IMR-90 (cell line): ENCODE data around the gene CDK8. TPM values are rescaled to one million over a fixed set of nuclear protein-coding genes. Genes with fewer than 3 reads are reported as not detected.

Source experiments
- ATAC-seq: fragments of 200-7000 bp; cut with Tn5 transposase; 2 replicates; pipeline ENCODE4 v1.9.1; 2020; ENCODE audit warnings: low read depth, mild to moderate bottlenecking, moderate library complexity
- BruUV-seq: library from RNA; stranded (reverse); fragments of 400-500 nt; replicated peaks from 2 replicates; lab custom pipeline; 2021; lab: Mats Ljungman, UMichigan
- CTCF ChIA-PET: fragments of 300-600 bp; formaldehyde crosslinking; extraction: SDS; loops from one replicate; lab custom pipeline; 2021; ENCODE audit warnings: antibody characterized with exemption; lab: Yijun Ruan, JAX
- POLR2A ChIA-PET: fragments of 300-600 bp; sonication (Branson Sonifier 250); formaldehyde crosslinking; loops from one replicate; lab custom pipeline; 2022; ENCODE audit warnings: antibody characterized with exemption; ENCODE audit not compliant: unreplicated experiment; lab: Charles Lee
- DNase-seq: peaks from one replicate; pipeline ENCODE4 v3.0.0; 2013
- H2AFZ ChIP-seq: replicated peaks from 2 replicates; pipeline ENCODE3; 2013; ENCODE audit warnings: low read length, mild to moderate bottlenecking; ENCODE audit not compliant: poor library complexity
- H2AK5ac ChIP-seq: 2 replicates; pipeline ENCODE4 v1.6.1; 2013; ENCODE audit warnings: low read depth, low read length, inconsistent platforms
- H2AK9ac ChIP-seq: replicated peaks from 2 replicates; pipeline ENCODE3; 2013; ENCODE audit warnings: mild to moderate bottlenecking, low read depth, low read length, moderate library complexity; ENCODE audit not compliant: poor library complexity
- H2BK120ac ChIP-seq: 2 replicates; pipeline ENCODE4 v1.6.1; 2013; ENCODE audit warnings: low read depth, low read length, inconsistent platforms
- H2BK15ac ChIP-seq: 3 replicates; pipeline ENCODE4 v1.6.1; 2013; ENCODE audit warnings: low read depth, low read length, inconsistent platforms
- H2BK20ac ChIP-seq: 2 replicates; pipeline ENCODE4 v1.6.1; 2013; ENCODE audit warnings: low read depth, mild to moderate bottlenecking, inconsistent platforms, low read length, moderate library complexity
- H2BK5ac ChIP-seq: 2 replicates; pipeline ENCODE4 v1.6.1; 2013; ENCODE audit warnings: mild to moderate bottlenecking, low read depth, low read length, inconsistent platforms; ENCODE audit not compliant: poor library complexity, severe bottlenecking
- H3K14ac ChIP-seq: replicated peaks from 2 replicates; pipeline ENCODE4 v1.6.1; 2013; ENCODE audit warnings: low read depth, low read length, inconsistent platforms
- H3K18ac ChIP-seq: 2 replicates; pipeline ENCODE4 v1.6.1; 2013; ENCODE audit warnings: low read depth, low read length, control low read depth
- H3K23ac ChIP-seq: 2 replicates; pipeline ENCODE4 v1.6.1; 2013; ENCODE audit warnings: low read depth, low read length, inconsistent platforms
- H3K27ac ChIP-seq: 2 replicates; pipeline ENCODE4 v1.5.1; 2013; ENCODE audit warnings: mild to moderate bottlenecking, control low read depth, low read length; ENCODE audit not compliant: insufficient read depth
- H3K27me3 ChIP-seq: 2 replicates; pipeline ENCODE4 v1.6.1; 2013; ENCODE audit warnings: low read length; ENCODE audit not compliant: control insufficient read depth, insufficient read depth
- H3K36me3 ChIP-seq: 2 replicates; pipeline ENCODE4 v1.6.1; 2013; ENCODE audit warnings: low read length, mixed read lengths; ENCODE audit not compliant: control insufficient read depth, insufficient read depth
- H3K4ac ChIP-seq: 2 replicates; pipeline ENCODE4 v1.6.1; 2013; ENCODE audit warnings: low read depth, low read length, inconsistent platforms
- H3K4me1 ChIP-seq: 2 replicates; pipeline ENCODE4 v1.6.1; 2013; ENCODE audit warnings: low read length, mixed read lengths; ENCODE audit not compliant: control insufficient read depth, insufficient read depth
- H3K4me2 ChIP-seq: 2 replicates; pipeline ENCODE4 v1.6.1; 2013; ENCODE audit warnings: low read depth, mild to moderate bottlenecking, control low read depth, low read length, moderate library complexity
- H3K4me3 ChIP-seq: 2 replicates; pipeline ENCODE4 v1.5.1; 2013; ENCODE audit warnings: low read depth, mild to moderate bottlenecking, control low read depth, low read length, moderate library complexity; ENCODE audit not compliant: insufficient read depth
- H3K56ac ChIP-seq: 2 replicates; pipeline ENCODE4 v1.6.1; 2013; ENCODE audit warnings: low read length, inconsistent platforms; ENCODE audit not compliant: insufficient read depth; ENCODE audit errors: extremely low read depth
- H3K79me1 ChIP-seq, 2 experiments: 2 replicates each; pipeline ENCODE4 v1.6.1; 2013; ENCODE audit warnings: low read length in 2 of 2, inconsistent platforms in 1 of 2, low read depth in 1 of 2
- H3K9ac ChIP-seq: 2 replicates; pipeline ENCODE4 v1.6.1; 2013; ENCODE audit warnings: low read depth, low read length, control low read depth
- H3K9me1 ChIP-seq: 2 replicates; pipeline ENCODE4 v1.6.1; 2013; ENCODE audit warnings: low read length, inconsistent platforms; ENCODE audit not compliant: insufficient read depth
- H3K9me3 ChIP-seq: 2 replicates; pipeline ENCODE4 v1.6.1; 2013; ENCODE audit warnings: low read length; ENCODE audit not compliant: control insufficient read depth, insufficient read depth
- H4K20me1 ChIP-seq: 2 replicates; pipeline ENCODE4 v1.6.1; 2013; ENCODE audit warnings: low read length, inconsistent platforms; ENCODE audit not compliant: insufficient read depth
- H4K5ac ChIP-seq: 2 replicates; pipeline ENCODE4 v1.6.1; 2013; ENCODE audit warnings: mild to moderate bottlenecking, low read depth, low read length, control low read depth
- H4K8ac ChIP-seq, 2 experiments: 2 replicates each; pipeline ENCODE4 v1.6.1; 2013; ENCODE audit warnings: low read depth in 2 of 2, low read length in 2 of 2, control low read depth in 1 of 2, inconsistent platforms in 1 of 2
- H4K91ac ChIP-seq: 2 replicates; pipeline ENCODE4 v1.6.1; 2013; ENCODE audit warnings: low read depth, low read length, inconsistent platforms; ENCODE audit not compliant: insufficient read depth
- BHLHE40 ChIP-seq: fragments of 150-350 bp; IDR thresholded peaks from 2 replicates; pipeline ENCODE4 v1.6.1; 2016; ENCODE audit warnings: mild to moderate bottlenecking, low read depth, low read length
- CHD1 ChIP-seq: IDR thresholded peaks from 2 replicates; pipeline ENCODE4 v1.6.1; 2012; ENCODE audit warnings: low read depth, low read length, improper control_type of control experiment
- RAD21 ChIP-seq: IDR thresholded peaks from 2 replicates; pipeline ENCODE4 v1.6.1; 2012; ENCODE audit warnings: low read length, improper control_type of control experiment
- WGBS, 2 experiments: methylation state at CpG; one replicate each; pipeline versions ENCODE4 v1.1.5 to v1.1.7; 2013; ENCODE audit warnings: missing lambda C conversion rate in 2 of 2; ENCODE audit not compliant: insufficient read length in 1 of 2; ENCODE audit errors: extremely low coverage in 2 of 2; 5-methylcytosine and 5-hydroxymethylcytosine counted together
- dilution Hi-C: fragments of 300-500 bp; cut with HindIII; formaldehyde crosslinking; loops from one replicate; pipeline ENCODE4 v1.14.3; 2018; ENCODE audit warnings: low sequenced_read_pairs; ENCODE audit not compliant: unreplicated experiment
- in situ Hi-C: fragments of 300-500 bp; cut with MboI; formaldehyde crosslinking; loops from 3 replicates; pipeline ENCODE4 v1.14.3; 2019; ENCODE audit warnings: low sequenced_read_pairs, inconsistent platforms, mixed read lengths
- intact Hi-C: fragments of 100-400 bp; cut with micrococcal nuclease; formaldehyde crosslinking; loops from 2 replicates; pipeline ENCODE4 v1.10.0; 2022
- polyA plus RNA-seq, 3 experiments: library from polyadenylated mRNA; depleted of rRNA; stranded (reverse); fragments of >200 nt; gene quantifications; 2 replicates each; pipeline ENCODE4 v1.2.3, GENCODE V29; 2012; ENCODE audit warnings: low replicate concordance in 1 of 3
- total RNA-seq: library from RNA; depleted of rRNA; stranded (reverse); fragments of >200 nt; gene quantifications from 2 replicates; pipeline ENCODE4 v1.2.3, GENCODE V29; 2012

Gene CDK8
- total and polyA plus RNA-seq, 2 of the 4 experiments (the other 2 are of a cell fraction): 15.4 to 19.0 TPM

- dilution Hi-C loops (no loop called here), intact Hi-C loops (loop anchor here (1.0 to 2.0 kb wide), 2 partner anchors 35 to 477 kb away; no protein-coding TSS in a partner anchor)
Measured at GRCh38 chr13:26221399-26221720, 32.6 kb upstream of the CDK8 start.

More at GRCh38 chr13:26221399-26221720, 32.6 kb upstream of the CDK8 start:
- 0 out of 2 replicates have a peak overlapping the region, but pooled peaks have one; percentile 13 for H2AK5ac ChIP-seq
- H3K79me1 ChIP-seq: peaks cover 10 to 30% of the 10 kb centered on the region in 2 experiments
- peaks cover 7% of the 10 kb centered on the region for H3K36me3 ChIP-seq
- H4K5ac ChIP-seq: peak overlapping the region; percentile 65
- H3K4me1 ChIP-seq: 0 out of 2 replicates have a peak, but pooled peaks cover 2% of the 10 kb centered on the region
- H3K18ac ChIP-seq: peak overlapping the region; percentile 10
- H4K91ac ChIP-seq: peak overlapping the region; percentile 49; the same call in 1 of the 2 replicates
- POLR2A ChIA-PET: interaction anchor here (0.5 kb wide), 1 partner anchor 255 kb away, joined by 3 read pairs; no protein-coding TSS in a partner anchor
- peak overlapping the region; percentile 74 for H3K23ac ChIP-seq
- peak overlapping the region; percentile 90 for H3K4ac ChIP-seq
- H3K27me3 ChIP-seq: no peaks in the 10 kb centered on the region; the same call in 1 of the 2 replicates
- peak overlapping the region; percentile 73 for H3K4me2 ChIP-seq
- BruUV-seq: TSS peak; percentile 50
- no peaks in the 10 kb centered on the region for H3K9me3 ChIP-seq
- H3K27ac ChIP-seq: peak overlapping the region; percentile 83
- no peak overlapping the region for H2BK20ac ChIP-seq
- peak overlapping the region; percentile 85 for H2AK9ac ChIP-seq
- no peak overlapping the region for H2BK15ac ChIP-seq
- ATAC-seq (peak; percentile 46), DNase-seq (no peak)
- H3K4me3 ChIP-seq: peak overlapping the region; percentile 67
- H2AFZ ChIP-seq: peak overlapping the region; percentile 100
- H3K9ac ChIP-seq: peak overlapping the region; percentile 95
- in situ Hi-C loops: no loop called here
- peak overlapping the region; percentile 58 for H3K56ac ChIP-seq
- peak overlapping the region; percentile 29 to 83; a peak in 3 of 4 replicates for H4K8ac ChIP-seq
- no peaks in the 10 kb centered on the region; the same call in 1 of the 2 replicates for H4K20me1 ChIP-seq
- 0% methylated on average over 3 of the region's 16 CpGs; no CpG with 5 or more reads in 1 of the 2 experiments for WGBS, 2 experiments
- TF ChIP-seq RAD21 (peak; percentile 19; the same call in 1 of the 2 replicates), CHD1 (no peak), BHLHE40 (no peak)
- H2BK120ac ChIP-seq: peak overlapping the region; percentile 47; the same call in 1 of the 2 replicates
- peaks cover 3% of the 10 kb centered on the region; the same call in 1 of the 2 replicates for H3K9me1 ChIP-seq
- CTCF ChIA-PET: no interaction called here
- peak overlapping the region; percentile 68 for H2BK5ac ChIP-seq
- peak overlapping the region; percentile 96 for H3K14ac ChIP-seq
